Aorta (tissue), 5 donors: Measurements from ENCODE around the gene SLFN11. TPM values are rescaled to one million over a fixed set of nuclear protein-coding genes. Genes with fewer than 3 reads are reported as not detected.
"Not testable (repeated sequence)": the region's sequence is repeated elsewhere in the genome, so short reads cannot be mapped to it uniquely, and the experiment has no call there.

ENCODE experiments used
- ATAC-seq: fragments of 200-7000 bp; cut with Tn5 transposase; one replicate; pipeline ENCODE4 v1.9.1; 2022; ENCODE audit warnings: moderate library complexity; ENCODE audit not compliant: low FRiP score
- DNase-seq, 2 donors: peaks; one replicate each; pipeline ENCODE4 v3.0.0-alpha.2; 2020
- H3K27ac ChIP-seq, 2 donors: one replicate each; pipeline ENCODE4 v1.5.1; 2013; ENCODE audit warnings: low read length in 2 of 2, mild to moderate bottlenecking in 2 of 2, moderate library complexity in 2 of 2, control low read depth in 1 of 2, inconsistent platforms in 1 of 2, low read depth in 1 of 2
- H3K27me3 ChIP-seq, 2 donors: one replicate each; pipeline ENCODE4 v1.6.1; 2013; ENCODE audit warnings: control low read depth in 1 of 2, low read length in 1 of 2, mild to moderate bottlenecking in 1 of 2, moderate library complexity in 1 of 2; ENCODE audit not compliant: insufficient read depth in 2 of 2, control insufficient read depth in 1 of 2
- H3K36me3 ChIP-seq, 2 donors: one replicate each; pipeline ENCODE4 v1.6.1; 2013; ENCODE audit warnings: control low read depth in 1 of 2, low read length in 1 of 2, mild to moderate bottlenecking in 1 of 2; ENCODE audit not compliant: insufficient read depth in 2 of 2, control insufficient read depth in 1 of 2
- H3K4me1 ChIP-seq, 2 donors: one replicate each; pipeline ENCODE4 v1.6.1; 2013; ENCODE audit warnings: low read length in 2 of 2, control low read depth in 1 of 2, mild to moderate bottlenecking in 1 of 2, moderate library complexity in 1 of 2; ENCODE audit not compliant: insufficient read depth in 2 of 2, control insufficient read depth in 1 of 2
- H3K4me3 ChIP-seq, 2 donors: one replicate each; pipeline ENCODE4 v1.5.1; 2013; ENCODE audit warnings: low read length in 2 of 2, control low read depth in 1 of 2, mild to moderate bottlenecking in 1 of 2
- H3K9me3 ChIP-seq: one replicate; pipeline ENCODE4 v1.6.1; 2013; ENCODE audit warnings: mild to moderate bottlenecking, low read length; ENCODE audit not compliant: control insufficient read depth
- WGBS, 2 donors: extraction: QIAGEN DNeasy Blood & Tissue Kit; methylation state at CpG; one replicate each; pipeline ENCODE4 v1.1.7; 2013; 5-methylcytosine and 5-hydroxymethylcytosine counted together
- intact Hi-C, 2 donors: fragments of 100-400 bp; cut with DNase I; formaldehyde crosslinking; loops; one replicate each; pipeline versions ENCODE4 v1.14.2 to v1.15.0; 2022
- polyA plus RNA-seq, 2 donors: library from polyadenylated mRNA; stranded (reverse); fragments of 200-250 nt; gene quantifications; one replicate each; pipeline ENCODE4 v1.2.3, GENCODE V29; 2013
- total RNA-seq, 2 donors: library from RNA; stranded (reverse); fragmentation: NEBNext Ultra II Directional; extraction: Animal tissue kit (Norgen Biotek cat#: 25700); gene quantifications; one replicate each; pipeline ENCODE4 v1.2.1, GENCODE V29; 2021
- donor health status: healthy with polysubstance abuse.
- donor health status: Bipolar disorder and iron deficiency.
- donor health status: DM: no; HTN: no; CAD: no.
- donor health status: DM: no; HTN: no; CAD: no.
- donor health status: DM: yes; HTN: yes; CAD: no.

SLFN11 gene
- total and polyA plus RNA-seq, 4 donors = 6.5 to 93.3 (median 34.5) TPM

- H3K9me3 ChIP-seq, DNase-seq, H3K4me3 ChIP-seq, ATAC-seq, H3K36me3 ChIP-seq, H3K4me1 ChIP-seq, H3K27me3 ChIP-seq, intact Hi-C loops, H3K27ac ChIP-seq: not testable (repeated sequence)
- WGBS, 2 donors = 92 to 96% methylated on average over 13 of the region's 13 CpGs
Measured at GRCh38 chr17:35393783-35394182, 20.4 kb upstream of the SLFN11 start.

GRCh38 chr17:35390663-35391062 lies 17.2 kb upstream of the SLFN11 start:
- WGBS, 2 donors = 48 to 91% methylated on average over 2 of the region's 2 CpGs
- Histone ChIP-seq H3K4me3 (no peak overlapping the region), H3K27me3 (no peaks in the 10 kb centered on the region), H3K9me3 (peaks cover 3% of the 10 kb centered on the region), H3K27ac (no peak overlapping the region), H3K36me3 (no peaks in the 10 kb centered on the region), H3K4me1 (no peaks in the 10 kb centered on the region)
- ATAC-seq = no peak
- intact Hi-C loops = no loop called here
- no peak for DNase-seq

- no peaks in the 10 kb centered on the region for H3K36me3 ChIP-seq
- ATAC-seq (no peak), DNase-seq (no peak)
- no peaks in the 10 kb centered on the region for H3K27me3 ChIP-seq
- H3K9me3 ChIP-seq = peaks cover 3% of the 10 kb centered on the region
- H3K4me1 ChIP-seq = no peaks in the 10 kb centered on the region
- 80 to 81% methylated on average over 2 of the region's 2 CpGs for WGBS, 2 donors
- intact Hi-C loops = no loop called here
- no peak overlapping the region for H3K4me3 ChIP-seq
- no peak overlapping the region for H3K27ac ChIP-seq
Measured at GRCh38 chr17:35390156-35390555, 16.7 kb upstream of the SLFN11 start.

- no peak overlapping the region for H3K4me3 ChIP-seq
- H3K4me1 ChIP-seq = no peaks in the 10 kb centered on the region
- ATAC-seq (no peak), DNase-seq (no peak)
- no peak overlapping the region for H3K27ac ChIP-seq
- H3K36me3 ChIP-seq = no peaks in the 10 kb centered on the region
- no peaks in the 10 kb centered on the region for H3K27me3 ChIP-seq
- intact Hi-C loops = no loop called here
- H3K9me3 ChIP-seq = no peaks in the 10 kb centered on the region
Measured at GRCh38 chr17:35387496-35387895, 14.1 kb upstream of the SLFN11 start.

GRCh38 chr17:35377706-35378105 lies 4.3 kb upstream of the SLFN11 start:
- Histone ChIP-seq H3K36me3 (no peaks in the 10 kb centered on the region), H3K9me3 (no peaks in the 10 kb centered on the region), H3K27ac (no peak overlapping the region), H3K4me3 (no peak overlapping the region), H3K27me3 (no peaks in the 10 kb centered on the region), H3K4me1 (no peaks in the 10 kb centered on the region)
- ATAC-seq (no peak), DNase-seq (no peak)
- WGBS, 2 donors = 87 to 92% methylated on average over 3 of the region's 3 CpGs
- intact Hi-C loops = no loop called here

- no peak for DNase-seq
- 89 to 90% methylated on average over 2 of the region's 2 CpGs for WGBS, 2 donors
- no peak overlapping the region for H3K4me3 ChIP-seq
- H3K4me1 ChIP-seq = no peaks in the 10 kb centered on the region
- no peaks in the 10 kb centered on the region for H3K9me3 ChIP-seq
- no peaks in the 10 kb centered on the region for H3K27me3 ChIP-seq
- H3K36me3 ChIP-seq = no peaks in the 10 kb centered on the region
- intact Hi-C loops = no loop called here
- H3K27ac ChIP-seq = no peak overlapping the region
- no peak for ATAC-seq
Measured at GRCh38 chr17:35377068-35377467, 3.6 kb upstream of the SLFN11 start.

- no peaks in the 10 kb centered on the region for H3K36me3 ChIP-seq
- no peak for DNase-seq
- ATAC-seq = no peak
- 61 to 68% methylated on average over 1 of the region's 1 CpG for WGBS, 2 donors
- H3K4me1 ChIP-seq = no peaks in the 10 kb centered on the region
- no peaks in the 10 kb centered on the region for H3K27me3 ChIP-seq
- no peaks in the 10 kb centered on the region for H3K9me3 ChIP-seq
- no peak overlapping the region for H3K4me3 ChIP-seq
- H3K27ac ChIP-seq = no peak overlapping the region
- intact Hi-C loops = no loop called here
Measured at GRCh38 chr17:35376245-35376644, 2.8 kb upstream of the SLFN11 start.

- Histone ChIP-seq H3K4me1 (no peaks in the 10 kb centered on the region), H3K9me3 (no peaks in the 10 kb centered on the region), H3K4me3 (peak overlapping the region; percentile 92 to 99), H3K27ac (peak overlapping the region in 1 of 2 donors; percentile 99), H3K27me3 (no peaks in the 10 kb centered on the region), H3K36me3 (no peaks in the 10 kb centered on the region)
- WGBS, 2 donors = 11 to 19% methylated on average over 3 of the region's 3 CpGs
- intact Hi-C loops = loop anchor here in 1 of 2 donors (2.0 to 5.0 kb wide), 2 partner anchors 60 to 432 kb away; partner anchors contain the start of gene TAF15
- ATAC-seq = no peak
- DNase-seq = no peak
Measured at GRCh38 chr17:35374766-35375344, 1.4 kb upstream of the SLFN11 start.

- peak; percentile 81 for ATAC-seq
- H3K9me3 ChIP-seq = no peaks in the 10 kb centered on the region
- 1% methylated on average over 47 of the region's 47 CpGs for WGBS, 2 donors
- intact Hi-C loops = loop anchor here in 1 of 2 donors (2.0 to 5.0 kb wide), 4 partner anchors 59 to 433 kb away; partner anchors contain the start of genes SLFN12, SLFN5 and TAF15
- H3K36me3 ChIP-seq = no peaks in the 10 kb centered on the region
- H3K27ac ChIP-seq = peak overlapping the region; percentile 98 to 99
- H3K4me3 ChIP-seq = peak overlapping the region; percentile 92 to 99
- H3K4me1 ChIP-seq = no peaks in the 10 kb centered on the region
- DNase-seq = peak; percentile 78 to 85
- no peaks in the 10 kb centered on the region for H3K27me3 ChIP-seq
Measured at GRCh38 chr17:35373984-35374765, 754 bp upstream of the SLFN11 start.
